HEK293 (cell line): ENCODE data around the gene EFCAB14.

ENCODE experiments used
- TF ChIP-seq, protein P1 (sequence below): fragments of 450-650 bp; formaldehyde crosslinking; IDR thresholded peaks from 2 replicates; pipeline ENCODE4 v1.5.1; 2016; ENCODE audit warnings: missing biosample characterization, missing genetic modification characterization
- TF ChIP-seq, protein P2 (sequence below): fragments of 450-650 bp; formaldehyde crosslinking; IDR thresholded peaks from 2 replicates; pipeline ENCODE4 v1.5.1; 2016; ENCODE audit warnings: missing biosample characterization, missing genetic modification characterization
- TF ChIP-seq, protein P3 (sequence below): fragments of 450-650 bp; formaldehyde crosslinking; conservative IDR thresholded peaks from 2 replicates; pipeline ENCODE4 v1.5.1; 2016; ENCODE audit warnings: low read depth, missing biosample characterization, missing genetic modification characterization
- TF ChIP-seq, protein P4 (sequence below): fragments of 450-650 bp; formaldehyde crosslinking; IDR thresholded peaks from 2 replicates; pipeline ENCODE4 v1.5.1; 2016; ENCODE audit warnings: missing biosample characterization, missing genetic modification characterization

DNA sequence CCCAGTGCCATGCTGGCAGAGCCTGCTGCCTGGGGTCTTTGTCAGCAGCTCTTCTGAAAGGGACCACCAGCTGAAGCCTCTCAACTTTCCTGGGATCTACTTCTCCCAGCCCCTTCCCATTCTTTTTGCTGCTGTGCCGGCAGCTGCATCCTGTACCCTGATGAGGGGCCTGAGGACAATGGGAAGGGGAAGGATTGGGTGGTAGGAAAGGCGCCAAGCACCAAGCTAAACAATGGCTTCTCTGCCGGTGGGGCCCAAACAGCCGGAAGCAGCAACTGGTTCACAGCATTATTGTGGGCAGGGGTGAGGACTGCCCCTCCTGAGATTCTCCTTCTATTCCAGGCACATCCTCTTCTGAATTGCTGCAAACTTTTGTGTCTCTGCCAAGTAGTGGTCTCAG lies 5.0 kb upstream of the EFCAB14 start:
- TF ChIP-seq, protein P1, sequence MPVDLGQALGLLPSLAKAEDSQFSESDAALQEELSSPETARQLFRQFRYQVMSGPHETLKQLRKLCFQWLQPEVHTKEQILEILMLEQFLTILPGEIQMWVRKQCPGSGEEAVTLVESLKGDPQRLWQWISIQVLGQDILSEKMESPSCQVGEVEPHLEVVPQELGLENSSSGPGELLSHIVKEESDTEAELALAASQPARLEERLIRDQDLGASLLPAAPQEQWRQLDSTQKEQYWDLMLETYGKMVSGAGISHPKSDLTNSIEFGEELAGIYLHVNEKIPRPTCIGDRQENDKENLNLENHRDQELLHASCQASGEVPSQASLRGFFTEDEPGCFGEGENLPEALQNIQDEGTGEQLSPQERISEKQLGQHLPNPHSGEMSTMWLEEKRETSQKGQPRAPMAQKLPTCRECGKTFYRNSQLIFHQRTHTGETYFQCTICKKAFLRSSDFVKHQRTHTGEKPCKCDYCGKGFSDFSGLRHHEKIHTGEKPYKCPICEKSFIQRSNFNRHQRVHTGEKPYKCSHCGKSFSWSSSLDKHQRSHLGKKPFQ (tag by site-specific recombination), result no peak
- TF ChIP-seq, protein P2, sequence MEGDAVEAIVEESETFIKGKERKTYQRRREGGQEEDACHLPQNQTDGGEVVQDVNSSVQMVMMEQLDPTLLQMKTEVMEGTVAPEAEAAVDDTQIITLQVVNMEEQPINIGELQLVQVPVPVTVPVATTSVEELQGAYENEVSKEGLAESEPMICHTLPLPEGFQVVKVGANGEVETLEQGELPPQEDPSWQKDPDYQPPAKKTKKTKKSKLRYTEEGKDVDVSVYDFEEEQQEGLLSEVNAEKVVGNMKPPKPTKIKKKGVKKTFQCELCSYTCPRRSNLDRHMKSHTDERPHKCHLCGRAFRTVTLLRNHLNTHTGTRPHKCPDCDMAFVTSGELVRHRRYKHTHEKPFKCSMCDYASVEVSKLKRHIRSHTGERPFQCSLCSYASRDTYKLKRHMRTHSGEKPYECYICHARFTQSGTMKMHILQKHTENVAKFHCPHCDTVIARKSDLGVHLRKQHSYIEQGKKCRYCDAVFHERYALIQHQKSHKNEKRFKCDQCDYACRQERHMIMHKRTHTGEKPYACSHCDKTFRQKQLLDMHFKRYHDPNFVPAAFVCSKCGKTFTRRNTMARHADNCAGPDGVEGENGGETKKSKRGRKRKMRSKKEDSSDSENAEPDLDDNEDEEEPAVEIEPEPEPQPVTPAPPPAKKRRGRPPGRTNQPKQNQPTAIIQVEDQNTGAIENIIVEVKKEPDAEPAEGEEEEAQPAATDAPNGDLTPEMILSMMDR, result no peak
- TF ChIP-seq, protein P3, sequence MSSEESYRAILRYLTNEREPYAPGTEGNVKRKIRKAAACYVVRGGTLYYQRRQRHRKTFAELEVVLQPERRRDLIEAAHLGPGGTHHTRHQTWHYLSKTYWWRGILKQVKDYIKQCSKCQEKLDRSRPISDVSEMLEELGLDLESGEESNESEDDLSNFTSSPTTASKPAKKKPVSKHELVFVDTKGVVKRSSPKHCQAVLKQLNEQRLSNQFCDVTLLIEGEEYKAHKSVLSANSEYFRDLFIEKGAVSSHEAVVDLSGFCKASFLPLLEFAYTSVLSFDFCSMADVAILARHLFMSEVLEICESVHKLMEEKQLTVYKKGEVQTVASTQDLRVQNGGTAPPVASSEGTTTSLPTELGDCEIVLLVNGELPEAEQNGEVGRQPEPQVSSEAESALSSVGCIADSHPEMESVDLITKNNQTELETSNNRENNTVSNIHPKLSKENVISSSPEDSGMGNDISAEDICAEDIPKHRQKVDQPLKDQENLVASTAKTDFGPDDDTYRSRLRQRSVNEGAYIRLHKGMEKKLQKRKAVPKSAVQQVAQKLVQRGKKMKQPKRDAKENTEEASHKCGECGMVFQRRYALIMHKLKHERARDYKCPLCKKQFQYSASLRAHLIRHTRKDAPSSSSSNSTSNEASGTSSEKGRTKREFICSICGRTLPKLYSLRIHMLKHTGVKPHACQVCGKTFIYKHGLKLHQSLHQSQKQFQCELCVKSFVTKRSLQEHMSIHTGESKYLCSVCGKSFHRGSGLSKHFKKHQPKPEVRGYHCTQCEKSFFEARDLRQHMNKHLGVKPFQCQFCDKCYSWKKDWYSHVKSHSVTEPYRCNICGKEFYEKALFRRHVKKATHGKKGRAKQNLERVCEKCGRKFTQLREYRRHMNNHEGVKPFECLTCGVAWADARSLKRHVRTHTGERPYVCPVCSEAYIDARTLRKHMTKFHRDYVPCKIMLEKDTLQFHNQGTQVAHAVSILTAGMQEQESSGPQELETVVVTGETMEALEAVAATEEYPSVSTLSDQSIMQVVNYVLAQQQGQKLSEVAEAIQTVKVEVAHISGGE (tag by site-specific recombination), result no peak
- TF ChIP-seq, protein P4, sequence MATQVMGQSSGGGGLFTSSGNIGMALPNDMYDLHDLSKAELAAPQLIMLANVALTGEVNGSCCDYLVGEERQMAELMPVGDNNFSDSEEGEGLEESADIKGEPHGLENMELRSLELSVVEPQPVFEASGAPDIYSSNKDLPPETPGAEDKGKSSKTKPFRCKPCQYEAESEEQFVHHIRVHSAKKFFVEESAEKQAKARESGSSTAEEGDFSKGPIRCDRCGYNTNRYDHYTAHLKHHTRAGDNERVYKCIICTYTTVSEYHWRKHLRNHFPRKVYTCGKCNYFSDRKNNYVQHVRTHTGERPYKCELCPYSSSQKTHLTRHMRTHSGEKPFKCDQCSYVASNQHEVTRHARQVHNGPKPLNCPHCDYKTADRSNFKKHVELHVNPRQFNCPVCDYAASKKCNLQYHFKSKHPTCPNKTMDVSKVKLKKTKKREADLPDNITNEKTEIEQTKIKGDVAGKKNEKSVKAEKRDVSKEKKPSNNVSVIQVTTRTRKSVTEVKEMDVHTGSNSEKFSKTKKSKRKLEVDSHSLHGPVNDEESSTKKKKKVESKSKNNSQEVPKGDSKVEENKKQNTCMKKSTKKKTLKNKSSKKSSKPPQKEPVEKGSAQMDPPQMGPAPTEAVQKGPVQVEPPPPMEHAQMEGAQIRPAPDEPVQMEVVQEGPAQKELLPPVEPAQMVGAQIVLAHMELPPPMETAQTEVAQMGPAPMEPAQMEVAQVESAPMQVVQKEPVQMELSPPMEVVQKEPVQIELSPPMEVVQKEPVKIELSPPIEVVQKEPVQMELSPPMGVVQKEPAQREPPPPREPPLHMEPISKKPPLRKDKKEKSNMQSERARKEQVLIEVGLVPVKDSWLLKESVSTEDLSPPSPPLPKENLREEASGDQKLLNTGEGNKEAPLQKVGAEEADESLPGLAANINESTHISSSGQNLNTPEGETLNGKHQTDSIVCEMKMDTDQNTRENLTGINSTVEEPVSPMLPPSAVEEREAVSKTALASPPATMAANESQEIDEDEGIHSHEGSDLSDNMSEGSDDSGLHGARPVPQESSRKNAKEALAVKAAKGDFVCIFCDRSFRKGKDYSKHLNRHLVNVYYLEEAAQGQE (tag by site-specific recombination), result no peak
